ENCODE results near the gene CDH18.

- no peak for TF ChIP-seq CTCF (conservative IDR thresholded peaks at IDR 0.05; ENCODE audit: low read length)
- TF ChIP-seq EZH2phosphoT487 (IDR thresholded peaks at IDR 0.05; ENCODE audit: borderline replicate concordance, low read depth, low read length): no peak
Measured at GRCh38 chr5:19577882-19578281, 410.1 kb downstream of the CDH18 start.
